Pulmonary artery endothelial cell (primary cell): ENCODE results near the gene ARHGAP10. TPM values are rescaled to one million over a fixed set of nuclear protein-coding genes. Genes with fewer than 3 reads are reported as not detected.

ENCODE experiments used
- DNase-seq: peaks from one replicate; pipeline ENCODE4 v3.0.0-alpha.2; 2011; ENCODE audit warnings: low read depth, low spot score
- total RNA-seq: library from RNA; depleted of rRNA; stranded (reverse); fragments of >200 nt; gene quantifications from 2 replicates; pipeline ENCODE4 v1.2.3, GENCODE V29; 2014

Gene ARHGAP10
- total RNA-seq, 1 donor from 2014 or later, result 18.5 TPM

GRCh38 chr4:148023512-148024181 lies 291.8 kb downstream of the ARHGAP10 start:
- no peak for DNase-seq

GRCh38 chr4:148025981-148026380 lies 294.1 kb downstream of the ARHGAP10 start:
- no peak for DNase-seq

GRCh38 chr4:148027201-148027600 lies 295.3 kb downstream of the ARHGAP10 start:
- DNase-seq, result no peak

GRCh38 chr4:148029781-148030180 lies 297.9 kb downstream of the ARHGAP10 start:
- no peak for DNase-seq

- DNase-seq, result no peak
These were observed 298.4 kb downstream of the ARHGAP10 start for GRCh38 chr4:148030193-148030873.

GRCh38 chr4:148034813-148035212 lies 302.9 kb downstream of the ARHGAP10 start:
- DNase-seq, result no peak

- no peak for DNase-seq
These were observed 309.9 kb downstream of the ARHGAP10 start for GRCh38 chr4:148041606-148042329.

GRCh38 chr4:148044089-148044911 lies 312.4 kb downstream of the ARHGAP10 start:
- no peak for DNase-seq

GRCh38 chr4:148044912-148045352 lies 313.0 kb downstream of the ARHGAP10 start:
- no peak for DNase-seq

- no peak for DNase-seq
These were observed 316.7 kb downstream of the ARHGAP10 start for GRCh38 chr4:148048598-148048997.

GRCh38 chr4:148051403-148051802 lies 319.5 kb downstream of the ARHGAP10 start:
- DNase-seq, result no peak

- DNase-seq, result no peak
These were observed 320.6 kb downstream of the ARHGAP10 start for GRCh38 chr4:148052448-148052847.

GRCh38 chr4:148053298-148054003 lies 321.6 kb downstream of the ARHGAP10 start:
- DNase-seq, result no peak

GRCh38 chr4:148054275-148054674 lies 322.4 kb downstream of the ARHGAP10 start:
- no peak for DNase-seq

- DNase-seq, result no peak
These were observed 324.0 kb downstream of the ARHGAP10 start for GRCh38 chr4:148055844-148056243.

- DNase-seq, result no peak
These were observed 325.0 kb downstream of the ARHGAP10 start for GRCh38 chr4:148056879-148057278.

- no peak for DNase-seq
These were observed 325.6 kb downstream of the ARHGAP10 start for GRCh38 chr4:148057516-148057915.

- no peak for DNase-seq
These were observed 326.3 kb downstream of the ARHGAP10 start for GRCh38 chr4:148057984-148058859.

GRCh38 chr4:148059617-148060180 lies 327.8 kb downstream of the ARHGAP10 start:
- no peak for DNase-seq
